Brain microvascular endothelial cell (primary cell): ENCODE measurements around the gene LRRC53.

Source experiments
- DNase-seq: peaks from one replicate; pipeline ENCODE4 v3.0.0-alpha.2; 2020
- H3K27ac ChIP-seq: fragments of 250-450 bp; sonication (Bioruptor Pico); 2 replicates; pipeline ENCODE4 v1.5.1; 2020; ENCODE audit warnings: mild to moderate bottlenecking, moderate library complexity
- H3K27me3 ChIP-seq: fragments of 250-450 bp; sonication (Bioruptor Pico); replicated peaks from 2 replicates; pipeline ENCODE4 v1.5.1; 2020; ENCODE audit warnings: mild to moderate bottlenecking
- H3K36me3 ChIP-seq: fragments of 250-450 bp; sonication (Bioruptor Pico); replicated peaks from 2 replicates; pipeline ENCODE4 v1.5.1; 2020; ENCODE audit warnings: mild to moderate bottlenecking
- H3K4me3 ChIP-seq: 2 replicates; pipeline ENCODE4 v1.5.1; 2011; ENCODE audit warnings: low read depth, mild to moderate bottlenecking, control low read depth, low read length, moderate library complexity
- CTCF ChIP-seq: IDR thresholded peaks from 2 replicates; pipeline ENCODE4 v1.5.1; 2011; ENCODE audit warnings: low read depth, mild to moderate bottlenecking, moderate library complexity, low read length, control low read depth, inconsistent platforms; ENCODE audit errors: missing control alignments
- in situ Hi-C: cut with HindIII; loops from 2 replicates; pipeline ENCODE4 v1.10.0; 2017; ENCODE audit warnings: low sequenced_read_pairs, low pct_ligation_motif_present

Gene LRRC53

DNA sequence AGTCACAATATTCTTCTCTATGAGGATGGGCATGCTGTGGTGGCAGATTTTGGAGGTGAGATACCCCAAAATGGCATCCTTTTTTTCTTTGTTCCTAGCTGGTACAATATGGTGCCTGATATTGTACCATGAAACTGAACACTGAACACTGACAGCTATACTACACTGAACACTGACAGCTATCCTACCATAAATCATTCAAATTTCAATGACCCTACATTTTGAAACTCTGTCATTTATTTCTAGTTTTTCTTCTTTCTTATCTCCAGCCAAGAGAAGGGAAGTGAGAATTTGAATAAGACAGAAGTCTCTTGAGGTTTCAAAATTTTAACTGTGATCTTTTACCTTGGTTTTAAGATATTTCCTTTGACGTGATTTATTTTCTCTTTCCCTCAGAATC, 76.3 kb downstream of the LRRC53 start:
- no peak overlapping the region for H3K4me3 ChIP-seq
- in situ Hi-C loops, result no loop called here
- no peak overlapping the region for H3K27ac ChIP-seq
- TF ChIP-seq CTCF, result no peak
- H3K36me3 ChIP-seq, result no peaks in the 10 kb centered on the region
- no peak for DNase-seq
- H3K27me3 ChIP-seq, result no peaks in the 10 kb centered on the region

GRCh38 chr1:74434321-74434720, 78.1 kb downstream of the LRRC53 start:
- TF ChIP-seq CTCF, result no peak
- no peak overlapping the region for H3K4me3 ChIP-seq
- DNase-seq, result no peak
- in situ Hi-C loops, result no loop called here
- H3K36me3 ChIP-seq, result no peaks in the 10 kb centered on the region
- no peak overlapping the region for H3K27ac ChIP-seq
- no peaks in the 10 kb centered on the region for H3K27me3 ChIP-seq

GRCh38 chr1:74432325-74432724, 80.1 kb downstream of the LRRC53 start:
- H3K36me3 ChIP-seq, result no peaks in the 10 kb centered on the region
- no peaks in the 10 kb centered on the region for H3K27me3 ChIP-seq
- in situ Hi-C loops, result no loop called here
- no peak for TF ChIP-seq CTCF
- H3K27ac ChIP-seq, result no peak overlapping the region
- no peak overlapping the region for H3K4me3 ChIP-seq
- DNase-seq, result no peak

DNA sequence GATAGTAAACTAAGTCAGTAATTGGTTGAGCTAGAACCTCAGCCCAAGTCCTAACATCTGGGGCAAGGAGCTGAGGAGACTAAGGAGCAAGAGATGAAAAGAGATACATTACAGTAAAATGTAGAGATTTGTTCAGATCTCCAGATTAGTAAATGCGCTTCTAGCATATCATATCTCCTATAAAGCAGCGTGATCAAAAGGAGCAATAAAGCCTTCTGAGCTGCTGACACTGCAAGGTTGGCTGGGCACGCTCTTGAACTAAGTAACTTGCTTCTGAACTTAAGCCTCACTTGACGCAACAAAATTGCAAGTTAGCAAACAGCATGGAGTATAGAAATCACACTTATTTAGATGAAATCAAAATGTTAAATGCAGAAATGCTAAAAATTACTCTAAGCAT, 80.9 kb downstream of the LRRC53 start:
- H3K36me3 ChIP-seq, result no peaks in the 10 kb centered on the region
- no peaks in the 10 kb centered on the region for H3K27me3 ChIP-seq
- no peak for DNase-seq
- TF ChIP-seq CTCF, result no peak
- no peak overlapping the region for H3K4me3 ChIP-seq
- H3K27ac ChIP-seq, result no peak overlapping the region
- in situ Hi-C loops, result no loop called here

GRCh38 chr1:74430342-74430934, 82.0 kb downstream of the LRRC53 start:
- Histone ChIP-seq H3K27me3 (no peaks in the 10 kb centered on the region), H3K4me3 (no peak overlapping the region), H3K27ac (no peak overlapping the region), H3K36me3 (no peaks in the 10 kb centered on the region)
- TF ChIP-seq CTCF, result no peak
- DNase-seq, result no peak
- in situ Hi-C loops, result no loop called here

DNA sequence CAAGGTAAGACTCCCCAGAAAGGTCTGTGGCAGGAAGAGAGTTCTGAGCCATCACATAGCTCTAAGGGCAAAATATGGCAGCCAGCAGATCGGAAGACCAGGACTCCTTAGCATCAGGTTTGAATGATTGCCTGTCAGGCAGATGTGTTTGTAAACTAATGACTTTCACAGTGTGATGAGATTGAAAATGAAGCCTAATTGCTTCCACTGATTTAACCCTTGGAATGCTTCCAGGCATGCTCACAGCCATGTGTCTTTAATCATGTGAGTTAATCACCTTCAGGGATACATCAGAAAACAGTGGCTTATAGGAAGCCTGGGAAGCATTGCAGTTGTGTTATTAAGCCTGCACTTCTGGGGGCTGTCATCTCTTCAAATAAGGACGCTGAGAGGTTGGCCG, 82.8 kb downstream of the LRRC53 start:
- no peak for TF ChIP-seq CTCF
- in situ Hi-C loops, result no loop called here
- no peak for DNase-seq
- no peaks in the 10 kb centered on the region for H3K36me3 ChIP-seq
- H3K27ac ChIP-seq, result no peak overlapping the region
- no peaks in the 10 kb centered on the region for H3K27me3 ChIP-seq
- H3K4me3 ChIP-seq, result no peak overlapping the region
